ENCODE measurements around the gene TBC1D30.
"Not testable (repeated sequence)": the region's sequence is repeated elsewhere in the genome, so short reads cannot be mapped to it uniquely, and the experiment has no call there.

Gene TBC1D30

GRCh38 chr12:64824500-64825142, at the start of gene TBC1D30:
Gene TBC1D30 (plus strand): TSS chr12:64824647. CDS start chr12:64824880, 233 bp downstream.
- no peak for DNase-seq

GRCh38 chr12:64775147-64775736, 49.2 kb upstream of the TBC1D30 start:
- DNase-seq: not testable (repeated sequence)

- no peak for DNase-seq
Observed at GRCh38 chr12:64779354-64779974, 45.0 kb upstream of the TBC1D30 start.

GRCh38 chr12:64780132-64780530, 44.3 kb upstream of the TBC1D30 start:
- DNase-seq: no peak

GRCh38 chr12:64780531-64781279, 43.7 kb upstream of the TBC1D30 start:
- DNase-seq: no peak

- no peak for DNase-seq
Observed at GRCh38 chr12:64781280-64782190, 42.9 kb upstream of the TBC1D30 start.

- no peak for DNase-seq
Observed at GRCh38 chr12:64782191-64782876, 42.1 kb upstream of the TBC1D30 start.

- no peak for DNase-seq
Observed at GRCh38 chr12:64785838-64786237, 38.6 kb upstream of the TBC1D30 start.

GRCh38 chr12:64790166-64790565, 34.3 kb upstream of the TBC1D30 start:
- DNase-seq: no peak

- DNase-seq: peak; percentile 57
Observed at GRCh38 chr12:64791036-64791435, 33.4 kb upstream of the TBC1D30 start.

GRCh38 chr12:64792128-64792527, 32.3 kb upstream of the TBC1D30 start:
- DNase-seq: no peak

- DNase-seq: no peak
Observed at GRCh38 chr12:64793610-64794009, 30.8 kb upstream of the TBC1D30 start.

- DNase-seq: no peak
Observed at GRCh38 chr12:64794305-64794704, 30.1 kb upstream of the TBC1D30 start.

GRCh38 chr12:64796205-64796845, 28.1 kb upstream of the TBC1D30 start:
- DNase-seq: peak; percentile 86

GRCh38 chr12:64797156-64797555, 27.3 kb upstream of the TBC1D30 start:
- no peak for DNase-seq

GRCh38 chr12:64798165-64798564, 26.3 kb upstream of the TBC1D30 start:
- no peak for DNase-seq

GRCh38 chr12:64800640-64801039, 23.8 kb upstream of the TBC1D30 start:
- DNase-seq: no peak

GRCh38 chr12:64801381-64801780, 23.1 kb upstream of the TBC1D30 start:
- no peak for DNase-seq

GRCh38 chr12:64802180-64802775, 22.2 kb upstream of the TBC1D30 start:
- DNase-seq: peak; percentile 25

GRCh38 chr12:64806173-64806572, 18.3 kb upstream of the TBC1D30 start:
- DNase-seq: no peak
